Breast epithelium (tissue), 4 donors: ENCODE data around the gene PHF19. TPM values are rescaled to one million over a fixed set of nuclear protein-coding genes. Genes with fewer than 3 reads are reported as not detected.

Source experiments
- DNase-seq, 2 donors: peaks; one replicate each; pipeline ENCODE4 v3.0.0-alpha.2; 2019; ENCODE audit warnings: low spot score in 2 of 2
- H3K27ac ChIP-seq, 2 donors: fragments of 200-600 bp; sonication (generic) in 1 of 2; one replicate each; pipeline ENCODE4 v1.5.1; 2016 to 2019; ENCODE audit warnings: mild to moderate bottlenecking in 1 of 2
- H3K27me3 ChIP-seq, 2 donors: fragments of 200-600 bp; sonication (generic) in 1 of 2; one replicate each; pipeline versions ENCODE4 v1.5.1 to v1.6.0; 2017 to 2019; ENCODE audit warnings: control low read depth in 1 of 2, mild to moderate bottlenecking in 1 of 2
- H3K36me3 ChIP-seq: fragments of 200-600 bp; one replicate; pipeline ENCODE4 v1.5.1; 2019
- H3K4me1 ChIP-seq, 2 donors: fragments of 200-600 bp; sonication (generic); one replicate each; pipeline ENCODE4 v1.5.1; 2016 to 2019; ENCODE audit warnings: control low read depth in 1 of 2
- H3K4me3 ChIP-seq, 3 donors: fragments of 200-600 bp; sonication (generic); 1 replicate in 2 of 3; 2 replicates in 1 of 3; pipeline ENCODE4 v1.5.1; 2016 to 2019; ENCODE audit warnings: mild to moderate bottlenecking in 3 of 3, moderate library complexity in 2 of 3
- H3K9me3 ChIP-seq, 2 donors: fragments of 200-600 bp; sonication (generic) in 1 of 2; one replicate each; pipeline ENCODE4 v1.5.1; 2016 to 2019; ENCODE audit warnings: control low read depth in 1 of 2
- CTCF ChIP-seq, 3 donors: fragments of 450-650 bp; IDR thresholded peaks; one replicate each; pipeline ENCODE4 v1.5.1; 2016 to 2017; ENCODE audit warnings: antibody characterized with exemption in 3 of 3, mild to moderate bottlenecking in 3 of 3, moderate library complexity in 3 of 3
- POLR2A ChIP-seq: fragments of 450-650 bp; IDR thresholded peaks from one replicate; pipeline ENCODE4 v1.6.1; 2016; ENCODE audit warnings: antibody characterized with exemption, mild to moderate bottlenecking, moderate library complexity
- POLR2AphosphoS5 ChIP-seq, 3 donors: sonication (generic); formaldehyde crosslinking; IDR thresholded peaks; one replicate each; pipeline ENCODE4 v1.6.1; 2017; ENCODE audit warnings: antibody characterized with exemption in 3 of 3
- intact Hi-C: fragments of 100-400 bp; cut with DNase I; formaldehyde crosslinking; loops from one replicate; pipeline ENCODE4 v1.15.1; 2023; ENCODE audit warnings: low total_unique reads
- total RNA-seq, 3 donors: library from RNA; depleted of rRNA; stranded (reverse); fragments of >200 nt; gene quantifications; one replicate each; pipeline ENCODE4 v1.1.0, GENCODE V29; 2016

Gene PHF19
- total RNA-seq, 3 donors from 2014 or later: 16.5 to 33.1 (median 19.0) TPM

GRCh38 chr9:120923620-120924328 lies 46.8 kb upstream of the PHF19 start:
- TF ChIP-seq POLR2AphosphoS5 (IDR thresholded peaks at IDR 0.05) (no peak), POLR2A (no peak), CTCF (IDR thresholded peaks at IDR 0.05) (no peak)
- Histone ChIP-seq H3K4me3 (no peak overlapping the region), H3K36me3 (no peaks in the 10 kb centered on the region), H3K4me1 (peaks cover 0 to 2% of the 10 kb centered on the region in 2 donors), H3K27ac (peak overlapping the region; percentile 33 to 39), H3K27me3 (no peaks in the 10 kb centered on the region), H3K9me3 (no peaks in the 10 kb centered on the region)
- DNase-seq: no peak
- intact Hi-C loops: no loop called here

GRCh38 chr9:120922404-120923195 lies 45.6 kb upstream of the PHF19 start:
- no peak overlapping the region for H3K27ac ChIP-seq
- H3K9me3 ChIP-seq: no peaks in the 10 kb centered on the region
- H3K4me1 ChIP-seq: peaks cover 0 to 3% of the 10 kb centered on the region in 2 donors
- H3K36me3 ChIP-seq: no peaks in the 10 kb centered on the region
- H3K27me3 ChIP-seq: no peaks in the 10 kb centered on the region
- no peak overlapping the region for H3K4me3 ChIP-seq
- intact Hi-C loops: no loop called here
- no peak for TF ChIP-seq CTCF (IDR thresholded peaks at IDR 0.05)
- no peak for TF ChIP-seq POLR2A
- TF ChIP-seq POLR2AphosphoS5 (IDR thresholded peaks at IDR 0.05): no peak
- no peak for DNase-seq

GRCh38 chr9:120921661-120922181 lies 44.7 kb upstream of the PHF19 start:
- no peaks in the 10 kb centered on the region for H3K36me3 ChIP-seq
- no peaks in the 10 kb centered on the region for H3K27me3 ChIP-seq
- no peak for DNase-seq
- H3K9me3 ChIP-seq: no peaks in the 10 kb centered on the region
- TF ChIP-seq CTCF (IDR thresholded peaks at IDR 0.05) (no peak), POLR2AphosphoS5 (IDR thresholded peaks at IDR 0.05) (no peak), POLR2A (no peak)
- intact Hi-C loops: no loop called here
- no peak overlapping the region for H3K4me3 ChIP-seq
- H3K4me1 ChIP-seq: peaks cover 0 to 3% of the 10 kb centered on the region in 2 donors
- H3K27ac ChIP-seq: no peak overlapping the region

GRCh38 chr9:120920806-120921178 lies 43.8 kb upstream of the PHF19 start:
- intact Hi-C loops: no loop called here
- peaks cover 0 to 3% of the 10 kb centered on the region in 2 donors for H3K4me1 ChIP-seq
- no peaks in the 10 kb centered on the region for H3K36me3 ChIP-seq
- H3K27ac ChIP-seq: peak overlapping the region; percentile 75 to 87
- no peaks in the 10 kb centered on the region for H3K9me3 ChIP-seq
- no peak for DNase-seq
- TF ChIP-seq POLR2A (no peak), CTCF (IDR thresholded peaks at IDR 0.05) (no peak), POLR2AphosphoS5 (IDR thresholded peaks at IDR 0.05) (no peak)
- H3K27me3 ChIP-seq: no peaks in the 10 kb centered on the region
- H3K4me3 ChIP-seq: no peak overlapping the region
